DMS 273 treated with DMSO at 0.1 percent for 48 hours (cell line): ENCODE measurements around the gene FAAH2.
"Not testable (repeated sequence)": the region's sequence is repeated elsewhere in the genome, so short reads cannot be mapped to it uniquely, and the experiment has no call there.

Source experiments
- DNase-seq: peaks from one replicate; lab custom pipeline; 2025; lab: John Stamatoyannopoulos, UW

Gene FAAH2

GRCh38 chrX:57394162-57394561 lies 107.7 kb downstream of the FAAH2 start:
- not testable (repeated sequence) for DNase-seq

GRCh38 chrX:57403191-57403590 lies 116.7 kb downstream of the FAAH2 start:
- not testable (repeated sequence) for DNase-seq

GRCh38 chrX:57406149-57406548 lies 119.6 kb downstream of the FAAH2 start:
- no peak for DNase-seq

GRCh38 chrX:57417827-57418226 lies 131.3 kb downstream of the FAAH2 start:
- no peak for DNase-seq

GRCh38 chrX:57422289-57422688 lies 135.8 kb downstream of the FAAH2 start:
- no peak for DNase-seq

GRCh38 chrX:57422790-57423189 lies 136.3 kb downstream of the FAAH2 start:
- DNase-seq, result no peak

GRCh38 chrX:57445076-57445475 lies 158.6 kb downstream of the FAAH2 start:
- no peak for DNase-seq

- DNase-seq, result no peak
Observed at GRCh38 chrX:57445832-57446231, 159.3 kb downstream of the FAAH2 start.

- no peak for DNase-seq
Observed at GRCh38 chrX:57447856-57448255, 161.3 kb downstream of the FAAH2 start.

- DNase-seq, result no peak
Observed at GRCh38 chrX:57451426-57452020, 165.0 kb downstream of the FAAH2 start.

- DNase-seq, result no peak
Observed at GRCh38 chrX:57453901-57454300, 167.4 kb downstream of the FAAH2 start.

- no peak for DNase-seq
Observed at GRCh38 chrX:57481514-57481913, 195.0 kb downstream of the FAAH2 start.

GRCh38 chrX:57516491-57516890 lies 230.0 kb downstream of the FAAH2 start:
- no peak for DNase-seq

GRCh38 chrX:57519578-57520118 lies 233.1 kb downstream of the FAAH2 start:
- no peak for DNase-seq

- DNase-seq, result no peak
Observed at GRCh38 chrX:57528670-57529255, 242.3 kb downstream of the FAAH2 start.
